Neuron (in vitro differentiated cells): ENCODE data around the gene ZNHIT1.
A peak's percentile ranks its signal among the peaks of the same experiment; 100 is the strongest.

Experiments used
- H2AFZ ChIP-seq: one replicate; pipeline ENCODE4 v1.6.1; 2013; ENCODE audit warnings: low read depth, mild to moderate bottlenecking, inconsistent platforms, low read length, moderate library complexity
- H3K27me3 ChIP-seq: one replicate; pipeline ENCODE4 v1.6.1; 2013; ENCODE audit warnings: low read length; ENCODE audit not compliant: insufficient read depth
- H3K36me3 ChIP-seq: one replicate; pipeline ENCODE4 v1.6.1; 2013; ENCODE audit warnings: low read length; ENCODE audit not compliant: insufficient read depth
- H3K4me1 ChIP-seq: one replicate; pipeline ENCODE4 v1.6.1; 2013; ENCODE audit warnings: low read length; ENCODE audit not compliant: insufficient read depth
- H3K4me3 ChIP-seq: 2 replicates; pipeline ENCODE4 v1.5.1; 2013; ENCODE audit warnings: mild to moderate bottlenecking, low read length, moderate library complexity
- H3K9me3 ChIP-seq: one replicate; pipeline ENCODE4 v1.6.1; 2013; ENCODE audit warnings: low read length

Gene ZNHIT1

GRCh38 chr7:101216001-101216859, 1.7 kb upstream of the ZNHIT1 start:
- Histone ChIP-seq H3K4me3 (peak overlapping the region; percentile 68), H3K36me3 (peaks cover 11% of the 10 kb centered on the region), H3K9me3 (no peaks in the 10 kb centered on the region), H2AFZ (peak overlapping the region; percentile 42), H3K4me1 (peaks cover 14% of the 10 kb centered on the region), H3K27me3 (no peaks in the 10 kb centered on the region)

- H3K27me3 ChIP-seq: no peaks in the 10 kb centered on the region
- H3K36me3 ChIP-seq: peaks cover 5% of the 10 kb centered on the region
- peaks cover 14% of the 10 kb centered on the region for H3K4me1 ChIP-seq
- H2AFZ ChIP-seq: peak overlapping the region; percentile 42
- peak overlapping the region; percentile 68 for H3K4me3 ChIP-seq
- no peaks in the 10 kb centered on the region for H3K9me3 ChIP-seq
Observed at GRCh38 chr7:101216860-101217387, 1.0 kb upstream of the ZNHIT1 start.

DNA sequence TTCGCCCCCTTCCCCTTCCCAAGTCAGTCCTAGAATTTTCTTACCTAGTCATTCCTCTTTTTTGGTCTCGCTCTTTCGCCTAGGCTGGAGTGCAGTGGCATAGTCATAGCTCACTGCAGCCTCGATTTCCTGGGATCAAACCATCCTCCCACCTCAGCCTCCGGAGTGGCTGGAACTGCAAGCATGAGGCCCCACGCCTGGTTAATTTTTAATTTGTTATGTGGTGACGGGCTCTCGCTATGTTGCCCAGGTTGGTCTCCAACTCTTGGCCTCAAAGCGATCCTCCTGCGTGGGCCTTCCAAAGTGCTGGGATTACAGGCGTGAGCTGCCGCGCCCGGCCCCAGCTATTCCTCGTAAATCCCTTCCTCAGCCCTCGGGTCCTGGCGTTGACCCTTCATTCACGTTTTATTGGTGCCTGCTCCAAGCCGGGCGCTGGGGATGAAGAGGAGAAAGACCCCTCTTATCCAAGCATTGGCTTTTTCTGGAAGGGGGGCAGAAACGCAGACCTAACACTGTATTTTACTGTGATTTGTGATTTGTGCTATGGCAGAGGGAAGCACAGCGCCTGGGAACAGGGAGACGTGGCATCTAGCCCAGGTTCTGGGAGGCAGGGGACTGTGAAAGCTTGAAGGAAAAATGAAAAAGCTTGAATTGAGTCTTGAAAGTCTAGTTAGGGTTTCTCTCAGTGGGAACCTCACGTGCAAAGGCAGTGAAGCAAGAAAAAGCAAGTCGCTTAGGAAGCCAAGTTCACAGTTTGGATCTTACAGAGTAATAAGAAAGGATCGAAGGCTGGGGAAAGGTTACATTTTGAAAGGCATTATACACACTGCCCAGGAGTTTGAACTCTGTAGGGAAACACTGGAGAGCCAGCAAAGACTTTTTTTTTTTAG, 516 bp downstream of the ZNHIT1 start:
- no peaks in the 10 kb centered on the region for H3K27me3 ChIP-seq
- H3K9me3 ChIP-seq: no peaks in the 10 kb centered on the region
- H3K36me3 ChIP-seq: peaks cover 10% of the 10 kb centered on the region
- peak overlapping the region; percentile 42 for H2AFZ ChIP-seq
- H3K4me3 ChIP-seq: peak overlapping the region; percentile 68
- H3K4me1 ChIP-seq: peaks cover 14% of the 10 kb centered on the region

DNA sequence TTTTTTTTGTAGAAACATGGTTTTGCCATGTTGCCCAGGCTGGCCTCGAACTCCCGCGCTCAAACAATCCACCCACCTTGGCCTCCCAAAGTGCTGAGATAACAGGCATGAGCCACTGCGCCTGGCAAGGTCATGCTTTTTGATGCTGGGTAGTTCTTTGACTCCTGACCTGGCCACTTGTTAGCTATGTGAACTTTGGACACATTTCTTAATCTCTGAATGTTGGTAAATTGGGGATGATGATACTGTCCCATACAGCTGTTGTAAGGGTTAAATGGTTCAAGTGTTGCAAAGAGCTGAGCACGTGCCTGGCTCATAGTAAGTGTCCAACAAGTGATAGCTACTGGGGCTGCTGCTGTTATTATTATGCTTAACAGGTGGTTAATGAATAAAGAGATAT, 2.3 kb downstream of the ZNHIT1 start:
- no peaks in the 10 kb centered on the region for H3K27me3 ChIP-seq
- no peak overlapping the region for H2AFZ ChIP-seq
- H3K36me3 ChIP-seq: peaks cover 21% of the 10 kb centered on the region
- H3K9me3 ChIP-seq: no peaks in the 10 kb centered on the region
- H3K4me3 ChIP-seq: no peak overlapping the region
- peaks cover 14% of the 10 kb centered on the region for H3K4me1 ChIP-seq

- no peaks in the 10 kb centered on the region for H3K27me3 ChIP-seq
- H3K4me3 ChIP-seq: no peak overlapping the region
- H2AFZ ChIP-seq: no peak overlapping the region
- peaks cover 29% of the 10 kb centered on the region for H3K36me3 ChIP-seq
- H3K9me3 ChIP-seq: no peaks in the 10 kb centered on the region
- H3K4me1 ChIP-seq: peaks cover 8% of the 10 kb centered on the region
Observed at GRCh38 chr7:101222275-101222830, 4.4 kb downstream of the ZNHIT1 start.

- H3K4me1 ChIP-seq: peaks cover 6% of the 10 kb centered on the region
- H3K4me3 ChIP-seq: no peak overlapping the region
- no peaks in the 10 kb centered on the region for H3K27me3 ChIP-seq
- no peak overlapping the region for H2AFZ ChIP-seq
- H3K36me3 ChIP-seq: peaks cover 31% of the 10 kb centered on the region
- H3K9me3 ChIP-seq: no peaks in the 10 kb centered on the region
Observed at GRCh38 chr7:101223528-101223927, 5.6 kb downstream of the ZNHIT1 start.

- Histone ChIP-seq H3K4me3 (no peak overlapping the region), H2AFZ (no peak overlapping the region), H3K27me3 (no peaks in the 10 kb centered on the region), H3K36me3 (peaks cover 31% of the 10 kb centered on the region), H3K9me3 (no peaks in the 10 kb centered on the region), H3K4me1 (no peaks in the 10 kb centered on the region)
Observed at GRCh38 chr7:101225650-101226049, 7.7 kb downstream of the ZNHIT1 start.

DNA sequence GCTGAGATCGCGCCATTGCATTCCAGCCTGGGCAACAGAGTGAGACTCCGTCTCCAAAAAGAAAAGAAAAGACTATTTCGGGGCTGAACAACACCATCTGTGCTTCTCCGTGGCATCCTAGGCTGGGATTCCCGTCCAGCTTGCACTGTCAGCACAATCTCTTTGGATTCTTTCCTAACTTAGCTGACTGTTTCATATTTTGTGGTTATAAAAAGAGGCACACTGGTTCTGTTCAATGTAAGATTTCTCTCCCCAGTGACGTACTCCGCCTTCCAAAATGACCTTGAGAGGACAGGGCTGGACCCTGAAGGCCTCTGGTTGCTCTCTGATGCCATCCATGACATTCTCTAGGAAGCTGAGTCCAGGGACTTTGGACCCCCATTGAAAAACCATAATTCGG, 8.8 kb downstream of the ZNHIT1 start:
- peaks cover 31% of the 10 kb centered on the region for H3K36me3 ChIP-seq
- H3K4me1 ChIP-seq: no peaks in the 10 kb centered on the region
- no peaks in the 10 kb centered on the region for H3K9me3 ChIP-seq
- no peaks in the 10 kb centered on the region for H3K27me3 ChIP-seq
- H3K4me3 ChIP-seq: no peak overlapping the region
- no peak overlapping the region for H2AFZ ChIP-seq

GRCh38 chr7:101231644-101232043, 13.7 kb downstream of the ZNHIT1 start:
- Histone ChIP-seq H3K27me3 (no peaks in the 10 kb centered on the region), H3K4me3 (no peak overlapping the region), H3K9me3 (no peaks in the 10 kb centered on the region), H3K36me3 (peaks cover 7% of the 10 kb centered on the region), H3K4me1 (no peaks in the 10 kb centered on the region), H2AFZ (no peak overlapping the region)

- Histone ChIP-seq H3K4me1 (no peaks in the 10 kb centered on the region), H2AFZ (no peak overlapping the region), H3K4me3 (no peak overlapping the region)
Observed at GRCh38 chr7:101232141-101232850, 14.3 kb downstream of the ZNHIT1 start.

GRCh38 chr7:101233907-101234547, 16.1 kb downstream of the ZNHIT1 start:
- Histone ChIP-seq H3K27me3 (no peaks in the 10 kb centered on the region), H3K4me1 (no peaks in the 10 kb centered on the region), H3K9me3 (no peaks in the 10 kb centered on the region), H2AFZ (no peak overlapping the region), H3K36me3 (peaks cover 9% of the 10 kb centered on the region), H3K4me3 (no peak overlapping the region)

More at GRCh38 chr7:101232141-101232850, 14.3 kb downstream of the ZNHIT1 start:
- Histone ChIP-seq H3K27me3 (no peaks in the 10 kb centered on the region), H3K36me3 (peaks cover 5% of the 10 kb centered on the region), H3K9me3 (no peaks in the 10 kb centered on the region)

- H3K9me3 ChIP-seq: no peaks in the 10 kb centered on the region
Observed at GRCh38 chr7:101234636-101235035, 16.7 kb downstream of the ZNHIT1 start.

More at GRCh38 chr7:101234636-101235035, 16.7 kb downstream of the ZNHIT1 start:
- Histone ChIP-seq H3K36me3 (peaks cover 16% of the 10 kb centered on the region), H2AFZ (no peak overlapping the region), H3K27me3 (no peaks in the 10 kb centered on the region), H3K4me1 (no peaks in the 10 kb centered on the region), H3K4me3 (no peak overlapping the region)
